CD4-positive, alpha-beta memory T cell (primary cell): ENCODE data around the gene CFAP300. TPM values are rescaled to one million over a fixed set of nuclear protein-coding genes. Genes with fewer than 3 reads are reported as not detected.

ENCODE experiments used
- CTCF ChIA-PET: fragments of 350-600 bp; sonication (Branson Sonifier 250); formaldehyde crosslinking; loops from one replicate; lab custom pipeline; 2021; ENCODE audit warnings: inconsistent platforms; ENCODE audit not compliant: partially characterized antibody; lab: Charles Lee
- POLR2A ChIA-PET: fragments of 350-600 bp; sonication (Branson Sonifier 250); formaldehyde crosslinking; loops from one replicate; lab custom pipeline; 2021; ENCODE audit not compliant: partially characterized antibody; lab: Charles Lee
- DNase-seq, 5 donors: peaks; one replicate each; pipeline versions ENCODE4 v3.0.0 to v3.0.0-alpha.2; 2020 to 2022; ENCODE audit warnings: mixed read lengths in 1 of 5
- H3K27ac ChIP-seq: one replicate; pipeline ENCODE4 v1.7.0; 2013; ENCODE audit warnings: low read depth, low read length
- H3K27me3 ChIP-seq: 2 replicates; pipeline ENCODE4 v1.7.0; 2013; ENCODE audit warnings: mild to moderate bottlenecking, low read length, moderate library complexity; ENCODE audit not compliant: insufficient read depth
- H3K36me3 ChIP-seq: 2 replicates; pipeline ENCODE4 v1.7.0; 2013; ENCODE audit warnings: mild to moderate bottlenecking, low read length, moderate library complexity; ENCODE audit not compliant: insufficient read depth
- H3K4me1 ChIP-seq: 2 replicates; pipeline ENCODE4 v1.7.0; 2013; ENCODE audit warnings: mild to moderate bottlenecking, low read length, moderate library complexity; ENCODE audit not compliant: insufficient read depth
- H3K4me3 ChIP-seq, 2 donors: one replicate each; pipeline ENCODE4 v1.7.0; 2013; ENCODE audit warnings: low read length in 2 of 2, mild to moderate bottlenecking in 1 of 2
- H3K9me3 ChIP-seq, 2 donors: one replicate each; pipeline ENCODE4 v1.7.0; 2013; ENCODE audit warnings: low read length in 2 of 2, control low read depth in 1 of 2; ENCODE audit not compliant: control insufficient read depth in 1 of 2
- H3K27ac Mint-ChIP-seq, 7 donors: one replicate each; pipeline ENCODE4 v1.8.0; 2020 to 2021; ENCODE audit warnings: mixed read lengths in 7 of 7, mild to moderate bottlenecking in 6 of 7, inconsistent platforms in 3 of 7, moderate library complexity in 3 of 7
- H3K27me3 Mint-ChIP-seq, 2 donors: one replicate each; pipeline ENCODE4 v1.8.0; 2020 to 2021; ENCODE audit warnings: mixed read lengths in 2 of 2
- H3K36me3 Mint-ChIP-seq, 2 donors: one replicate each; pipeline ENCODE4 v1.8.0; 2020 to 2021; ENCODE audit warnings: mixed read lengths in 2 of 2, inconsistent platforms in 1 of 2, mild to moderate bottlenecking in 1 of 2
- H3K4me1 Mint-ChIP-seq, 4 donors: one replicate each; pipeline ENCODE4 v1.8.0; 2020 to 2021; ENCODE audit warnings: mixed read lengths in 4 of 4, mild to moderate bottlenecking in 1 of 4
- H3K4me3 Mint-ChIP-seq, 8 donors: one replicate each; pipeline ENCODE4 v1.8.0; 2020 to 2021; ENCODE audit warnings: mixed read lengths in 8 of 8, mild to moderate bottlenecking in 7 of 8, moderate library complexity in 6 of 8, inconsistent platforms in 3 of 8
- H3K9me3 Mint-ChIP-seq, 8 donors: one replicate each; pipeline ENCODE4 v1.8.0; 2020 to 2021; ENCODE audit warnings: mixed read lengths in 8 of 8, mild to moderate bottlenecking in 5 of 8, inconsistent platforms in 3 of 8, moderate library complexity in 1 of 8
- intact Hi-C: fragments of 100-400 bp; cut with micrococcal nuclease; formaldehyde crosslinking; loops from one replicate; pipeline ENCODE4 v1.15.1; 2023
- polyA plus RNA-seq, 2 donors: library from polyadenylated mRNA; unstranded; fragments of 300-500 nt; fragmentation: Illumina TruSeq; gene quantifications; one replicate each; pipeline ENCODE4 v1.2.3, GENCODE V29; 2021
- total RNA-seq, 2 experiments: library from RNA; stranded (reverse); gene quantifications; one replicate each; pipeline ENCODE4 v1.2.3, GENCODE V29; 2021

CFAP300 gene
- total and polyA plus RNA-seq, 4 experiments from 2014 or later = not detected

- Mint-ChIP-seq H3K4me1 (peaks cover 5 to 12% (median 9%) of the 10 kb centered on the region in 4 donors), H3K36me3 (peaks cover 0 to 2% of the 10 kb centered on the region in 2 donors), H3K4me3 (no peak overlapping the region), H3K27ac (no peak overlapping the region), H3K27me3 (peaks cover 24 to 33% of the 10 kb centered on the region in 2 donors), H3K9me3 (peaks cover 0 to 2% (median 0%) of the 10 kb centered on the region in 8 donors)
- Histone ChIP-seq H3K27me3 (peaks cover 11% of the 10 kb centered on the region), H3K9me3 (no peaks in the 10 kb centered on the region), H3K4me3 (no peak overlapping the region), H3K4me1 (peaks cover 8% of the 10 kb centered on the region), H3K27ac (no peak overlapping the region), H3K36me3 (no peaks in the 10 kb centered on the region)
- CTCF ChIA-PET = no interaction called here
- no peak for DNase-seq
- POLR2A ChIA-PET = no interaction called here
- intact Hi-C loops = no loop called here
Observed at GRCh38 chr11:102115557-102115956, 68.3 kb downstream of the CFAP300 start.

GRCh38 chr11:102116453-102117205 lies 69.4 kb downstream of the CFAP300 start:
- ChIA-PET CTCF (no interaction called here), POLR2A (no interaction called here)
- peaks cover 23 to 33% of the 10 kb centered on the region in 2 donors for H3K27me3 Mint-ChIP-seq
- intact Hi-C loops = no loop called here
- Histone ChIP-seq H3K4me3 (no peak overlapping the region), H3K4me1 (peaks cover 6% of the 10 kb centered on the region), H3K27ac (no peak overlapping the region), H3K9me3 (no peaks in the 10 kb centered on the region), H3K27me3 (peaks cover 10% of the 10 kb centered on the region), H3K36me3 (no peaks in the 10 kb centered on the region)
- peaks cover 0 to 2% (median 0%) of the 10 kb centered on the region in 8 donors for H3K9me3 Mint-ChIP-seq
- peaks cover 0 to 2% of the 10 kb centered on the region in 2 donors for H3K36me3 Mint-ChIP-seq
- no peak overlapping the region for H3K4me3 Mint-ChIP-seq
- no peak for DNase-seq
- H3K4me1 Mint-ChIP-seq = peaks cover 5 to 10% (median 9%) of the 10 kb centered on the region in 4 donors
- H3K27ac Mint-ChIP-seq = no peak overlapping the region

GRCh38 chr11:102117472-102118113 lies 70.4 kb downstream of the CFAP300 start:
- CTCF ChIA-PET = no interaction called here

GRCh38 chr11:102118937-102119336 lies 71.7 kb downstream of the CFAP300 start:
- Mint-ChIP-seq H3K4me1 (peaks cover 0 to 5% (median under 1%) of the 10 kb centered on the region in 4 donors), H3K27ac (no peak overlapping the region), H3K9me3 (peaks cover 0 to 5% (median under 1%) of the 10 kb centered on the region in 8 donors), H3K36me3 (no peaks in the 10 kb centered on the region), H3K27me3 (peaks cover 16 to 21% of the 10 kb centered on the region in 2 donors), H3K4me3 (no peak overlapping the region)
- no peak overlapping the region for H3K4me3 ChIP-seq
- no peak for DNase-seq
- CTCF ChIA-PET = no interaction called here
- POLR2A ChIA-PET = no interaction called here
- no peaks in the 10 kb centered on the region for H3K4me1 ChIP-seq
- no peak overlapping the region for H3K27ac ChIP-seq
- H3K36me3 ChIP-seq = no peaks in the 10 kb centered on the region
- H3K27me3 ChIP-seq = no peaks in the 10 kb centered on the region
- H3K9me3 ChIP-seq = no peaks in the 10 kb centered on the region
- intact Hi-C loops = no loop called here

More at GRCh38 chr11:102117472-102118113, 70.4 kb downstream of the CFAP300 start:
- intact Hi-C loops = no loop called here
- Mint-ChIP-seq H3K36me3 (no peaks in the 10 kb centered on the region), H3K27ac (no peak overlapping the region), H3K9me3 (peaks cover 0 to 2% (median 0%) of the 10 kb centered on the region in 8 donors), H3K27me3 (peaks cover 18 to 25% of the 10 kb centered on the region in 2 donors), H3K4me1 (peaks cover 0 to 5% (median 1%) of the 10 kb centered on the region in 4 donors), H3K4me3 (no peak overlapping the region)
- H3K27me3 ChIP-seq = peaks cover under 1% of the 10 kb centered on the region
- H3K9me3 ChIP-seq = no peaks in the 10 kb centered on the region
- H3K4me1 ChIP-seq = no peaks in the 10 kb centered on the region
- no peak overlapping the region for H3K27ac ChIP-seq
- no peaks in the 10 kb centered on the region for H3K36me3 ChIP-seq
- no peak for DNase-seq
- no peak overlapping the region for H3K4me3 ChIP-seq
- POLR2A ChIA-PET = no interaction called here

GRCh38 chr11:102119997-102120396 lies 72.8 kb downstream of the CFAP300 start:
- H3K9me3 Mint-ChIP-seq = peaks cover 0 to 7% (median 2%) of the 10 kb centered on the region in 8 donors
- ChIA-PET CTCF (no interaction called here), POLR2A (no interaction called here)
- DNase-seq = no peak
- H3K36me3 Mint-ChIP-seq = no peaks in the 10 kb centered on the region
- H3K4me1 Mint-ChIP-seq = peaks cover 0 to 5% (median under 1%) of the 10 kb centered on the region in 4 donors
- Histone ChIP-seq H3K27ac (no peak overlapping the region), H3K4me3 (no peak overlapping the region), H3K4me1 (no peaks in the 10 kb centered on the region), H3K27me3 (no peaks in the 10 kb centered on the region), H3K36me3 (no peaks in the 10 kb centered on the region), H3K9me3 (no peaks in the 10 kb centered on the region)
- intact Hi-C loops = no loop called here
- no peak overlapping the region for H3K27ac Mint-ChIP-seq
- peaks cover 18 to 21% of the 10 kb centered on the region in 2 donors for H3K27me3 Mint-ChIP-seq
- H3K4me3 Mint-ChIP-seq = no peak overlapping the region

- peaks cover 0 to 7% (median 2%) of the 10 kb centered on the region in 8 donors for H3K9me3 Mint-ChIP-seq
- intact Hi-C loops = no loop called here
- CTCF ChIA-PET = no interaction called here
Observed at GRCh38 chr11:102120437-102120973, 73.3 kb downstream of the CFAP300 start.

GRCh38 chr11:102121329-102121728 lies 74.1 kb downstream of the CFAP300 start:
- Histone ChIP-seq H3K27me3 (no peaks in the 10 kb centered on the region), H3K36me3 (no peaks in the 10 kb centered on the region), H3K4me3 (no peak overlapping the region), H3K4me1 (no peaks in the 10 kb centered on the region), H3K27ac (no peak overlapping the region), H3K9me3 (no peaks in the 10 kb centered on the region)
- intact Hi-C loops = no loop called here
- H3K9me3 Mint-ChIP-seq = peaks cover 0 to 7% (median 2%) of the 10 kb centered on the region in 8 donors
- DNase-seq = no peak
- peaks cover 14 to 16% of the 10 kb centered on the region in 2 donors for H3K27me3 Mint-ChIP-seq
- H3K36me3 Mint-ChIP-seq = no peaks in the 10 kb centered on the region
- ChIA-PET CTCF (no interaction called here), POLR2A (no interaction called here)
- peaks cover 0 to 5% (median under 1%) of the 10 kb centered on the region in 4 donors for H3K4me1 Mint-ChIP-seq
- no peak overlapping the region for H3K4me3 Mint-ChIP-seq
- H3K27ac Mint-ChIP-seq = no peak overlapping the region

More at GRCh38 chr11:102120437-102120973, 73.3 kb downstream of the CFAP300 start:
- no peaks in the 10 kb centered on the region for H3K36me3 Mint-ChIP-seq
- no peak overlapping the region for H3K27ac ChIP-seq
- POLR2A ChIA-PET = no interaction called here
- peaks cover 0 to 5% (median under 1%) of the 10 kb centered on the region in 4 donors for H3K4me1 Mint-ChIP-seq
- no peak for DNase-seq
- H3K9me3 ChIP-seq = no peaks in the 10 kb centered on the region
- H3K4me3 Mint-ChIP-seq = no peak overlapping the region
- no peaks in the 10 kb centered on the region for H3K4me1 ChIP-seq
- no peaks in the 10 kb centered on the region for H3K27me3 ChIP-seq
- peaks cover 18% of the 10 kb centered on the region in 2 donors for H3K27me3 Mint-ChIP-seq
- H3K4me3 ChIP-seq = no peak overlapping the region
- no peaks in the 10 kb centered on the region for H3K36me3 ChIP-seq
- no peak overlapping the region for H3K27ac Mint-ChIP-seq
